ENCODE results near the gene SH2D2A.

SH2D2A gene

DNA sequence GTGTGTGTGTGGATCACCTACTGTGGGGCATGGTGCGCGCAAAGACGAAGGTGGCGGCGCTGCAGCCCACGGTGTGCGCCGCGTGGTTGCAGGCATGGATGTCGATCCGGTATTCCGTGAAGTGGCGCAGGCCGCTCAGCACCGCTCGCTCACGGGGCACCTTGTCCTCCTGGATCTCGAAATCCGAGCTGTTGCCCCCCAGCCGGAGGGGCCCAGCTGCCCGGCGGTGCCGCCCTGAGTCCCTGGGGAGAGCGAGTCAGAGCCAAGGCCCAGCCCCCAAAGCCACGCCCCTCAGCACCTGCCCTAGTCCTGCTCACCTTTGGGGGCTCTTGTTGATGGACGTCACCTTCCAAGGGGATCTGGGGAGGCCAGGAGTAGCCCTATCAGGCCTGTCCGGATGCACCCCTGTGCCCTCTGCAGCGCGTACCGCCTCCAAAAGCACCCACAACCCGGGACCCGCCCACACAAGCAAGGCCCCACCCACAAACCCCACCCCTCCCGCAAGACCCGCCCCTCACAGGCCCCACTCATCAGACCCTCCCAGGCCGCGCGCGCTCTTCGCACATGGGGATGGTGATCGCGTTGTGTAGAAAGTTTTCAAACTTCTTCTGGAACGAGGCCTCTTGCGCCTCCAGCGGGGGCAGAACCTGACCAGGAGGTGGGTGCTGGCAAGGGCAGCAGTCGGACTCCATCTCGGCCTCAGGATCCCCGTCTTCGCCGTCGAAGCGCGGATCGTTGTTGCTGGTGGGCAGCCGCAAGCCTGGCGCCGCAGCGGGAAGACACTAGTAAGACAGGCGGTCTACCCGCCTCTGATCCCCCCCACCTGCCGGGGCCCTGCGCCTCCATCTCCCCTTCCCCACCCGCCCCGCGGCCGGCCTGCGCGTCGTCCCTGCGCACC lies 28.7 kb upstream of the SH2D2A start:
- TF ChIP-seq, protein P1, sequence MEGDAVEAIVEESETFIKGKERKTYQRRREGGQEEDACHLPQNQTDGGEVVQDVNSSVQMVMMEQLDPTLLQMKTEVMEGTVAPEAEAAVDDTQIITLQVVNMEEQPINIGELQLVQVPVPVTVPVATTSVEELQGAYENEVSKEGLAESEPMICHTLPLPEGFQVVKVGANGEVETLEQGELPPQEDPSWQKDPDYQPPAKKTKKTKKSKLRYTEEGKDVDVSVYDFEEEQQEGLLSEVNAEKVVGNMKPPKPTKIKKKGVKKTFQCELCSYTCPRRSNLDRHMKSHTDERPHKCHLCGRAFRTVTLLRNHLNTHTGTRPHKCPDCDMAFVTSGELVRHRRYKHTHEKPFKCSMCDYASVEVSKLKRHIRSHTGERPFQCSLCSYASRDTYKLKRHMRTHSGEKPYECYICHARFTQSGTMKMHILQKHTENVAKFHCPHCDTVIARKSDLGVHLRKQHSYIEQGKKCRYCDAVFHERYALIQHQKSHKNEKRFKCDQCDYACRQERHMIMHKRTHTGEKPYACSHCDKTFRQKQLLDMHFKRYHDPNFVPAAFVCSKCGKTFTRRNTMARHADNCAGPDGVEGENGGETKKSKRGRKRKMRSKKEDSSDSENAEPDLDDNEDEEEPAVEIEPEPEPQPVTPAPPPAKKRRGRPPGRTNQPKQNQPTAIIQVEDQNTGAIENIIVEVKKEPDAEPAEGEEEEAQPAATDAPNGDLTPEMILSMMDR (conservative IDR thresholded peaks at IDR 0.05; ENCODE audit: low read depth), result no peak
- DNase-seq (ENCODE audit: low spot score), result no peak
- no peak overlapping the region for H3K27ac ChIP-seq
- ChIA-PET CTCF (interaction anchor here (0.5 to 0.8 kb wide), 4 partner anchors 49 to 307 kb away, joined by 3 read pairs; no protein-coding TSS in a partner anchor), POLR2A (ENCODE audit: low non-redundant PET) (no interaction called here)

DNA sequence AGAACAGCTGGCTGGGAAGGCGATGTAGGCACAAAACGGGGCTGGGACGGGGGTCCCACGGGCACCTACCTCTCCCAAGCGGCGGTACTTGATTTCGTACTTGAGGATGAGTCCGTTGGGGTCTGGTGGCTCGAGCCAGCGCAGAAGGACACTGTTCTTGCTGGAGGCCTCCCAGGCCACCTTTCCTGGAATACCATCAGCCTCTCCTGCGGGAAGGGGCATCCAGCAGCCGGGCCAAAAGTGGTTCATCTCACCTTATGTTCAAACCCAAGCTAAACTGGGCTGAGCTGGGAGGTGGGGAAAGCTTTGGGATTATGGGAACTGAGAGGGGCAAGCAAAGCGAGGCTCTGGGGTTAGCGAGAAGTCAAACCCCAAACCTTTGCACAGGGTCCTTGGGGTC lies 28.0 kb upstream of the SH2D2A start:
- no peak for DNase-seq (ENCODE audit: low spot score)
- TF ChIP-seq, protein P1 (conservative IDR thresholded peaks at IDR 0.05; ENCODE audit: low read depth), result no peak
- no peak overlapping the region for H3K27ac ChIP-seq
- CTCF ChIA-PET, result interaction anchor here (0.8 kb wide), 1 partner anchor 183 kb away, joined by 3 read pairs; no protein-coding TSS in a partner anchor
- POLR2A ChIA-PET (ENCODE audit: low non-redundant PET), result no interaction called here

DNA sequence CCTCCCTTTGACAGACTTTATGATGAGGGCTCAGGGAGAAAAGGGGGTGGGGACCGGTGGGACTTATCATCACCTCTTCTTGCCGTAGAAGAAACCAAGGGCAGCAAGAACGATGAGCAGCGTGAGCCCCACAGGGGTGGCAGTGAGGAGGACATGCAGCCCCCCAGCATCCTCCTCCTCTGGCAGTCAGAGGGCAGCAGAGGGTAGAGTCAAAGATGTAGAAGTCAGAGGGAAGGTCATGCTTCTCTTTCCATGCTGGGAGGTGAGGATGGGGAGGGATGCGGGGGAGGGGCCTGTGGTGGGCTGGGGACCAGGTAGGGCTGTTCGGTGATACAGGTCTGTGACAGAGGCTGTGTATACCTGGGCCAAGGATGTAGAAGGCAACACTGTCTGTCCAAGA lies 27.5 kb upstream of the SH2D2A start:
- no peak overlapping the region for H3K27ac ChIP-seq
- TF ChIP-seq, protein P1 (conservative IDR thresholded peaks at IDR 0.05; ENCODE audit: low read depth), result no peak
- ChIA-PET CTCF (interaction anchor here (1.0 kb wide), 1 partner anchor 15 kb away, joined by 3 read pairs; no protein-coding TSS in a partner anchor), POLR2A (ENCODE audit: low non-redundant PET) (no interaction called here)
- DNase-seq (ENCODE audit: low spot score), result no peak

- ChIA-PET POLR2A (ENCODE audit: low non-redundant PET) (no interaction called here), CTCF (interaction anchor here (0.6 kb wide), 1 partner anchor 47 kb away, joined by 3 read pairs; no protein-coding TSS in a partner anchor)
- no peak overlapping the region for H3K27ac ChIP-seq
- TF ChIP-seq, protein P1 (conservative IDR thresholded peaks at IDR 0.05; ENCODE audit: low read depth), result no peak
- DNase-seq (ENCODE audit: low spot score), result no peak
These were observed 26.1 kb upstream of the SH2D2A start for GRCh38 chr1:156842618-156843300.

- ChIA-PET POLR2A (ENCODE audit: low non-redundant PET) (no interaction called here), CTCF (interaction anchor here (0.6 to 1.4 kb wide), 3 partner anchors 18 to 151 kb away, joined by 3 to 4 read pairs (median 4); no protein-coding TSS in a partner anchor)
- TF ChIP-seq, protein P1 (conservative IDR thresholded peaks at IDR 0.05; ENCODE audit: low read depth), result no peak
- H3K27ac ChIP-seq, result no peak overlapping the region
- no peak for DNase-seq (ENCODE audit: low spot score)
These were observed 24.7 kb upstream of the SH2D2A start for GRCh38 chr1:156841295-156841855.

DNA sequence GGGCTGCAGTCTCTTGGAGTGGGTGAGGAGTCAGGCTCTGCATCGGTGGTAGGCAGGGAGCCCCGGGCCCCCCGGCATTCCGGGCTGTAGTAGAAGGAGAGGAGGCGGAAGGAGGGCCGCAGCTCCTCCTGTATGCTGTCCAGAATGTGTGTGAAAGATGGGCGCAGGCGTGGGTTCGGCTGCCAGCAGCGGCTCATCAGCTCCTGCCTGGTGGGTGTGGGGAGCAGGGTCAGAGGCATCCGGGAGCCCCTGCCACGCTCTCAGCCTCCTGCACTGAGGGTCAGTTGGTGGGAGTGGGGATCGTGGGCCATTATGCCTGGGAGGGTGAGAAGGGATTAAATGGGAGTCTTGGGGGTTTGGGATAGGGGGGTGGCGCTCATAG lies 24.2 kb upstream of the SH2D2A start:
- POLR2A ChIA-PET (ENCODE audit: low non-redundant PET), result no interaction called here
- H3K27ac ChIP-seq, result no peak overlapping the region
- TF ChIP-seq, protein P1 (conservative IDR thresholded peaks at IDR 0.05; ENCODE audit: low read depth), result no peak
- DNase-seq (ENCODE audit: low spot score), result no peak
- CTCF ChIA-PET, result interaction anchor here (0.6 to 1.4 kb wide), 2 partner anchors 19 to 87 kb away, joined by 3 to 4 read pairs; no protein-coding TSS in a partner anchor

All from RWPE1 (cell line).